H1 (cell line): ENCODE results near the gene HOXB6. TPM values are rescaled to one million over a fixed set of nuclear protein-coding genes. Genes with fewer than 3 reads are reported as not detected.

Experiments used
- CTCF ChIA-PET: fragments of 300-600 bp; sonication (Branson Sonifier 250); formaldehyde crosslinking; loops from one replicate; lab custom pipeline; 2021; ENCODE audit not compliant: partially characterized antibody; lab: Charles Lee
- POLR2A ChIA-PET: fragments of 300-600 bp; sonication (Branson Sonifier 250); formaldehyde crosslinking; loops from one replicate; lab custom pipeline; 2021; ENCODE audit warnings: inconsistent platforms; ENCODE audit not compliant: partially characterized antibody; lab: Charles Lee
- DNase-seq, 2 experiments: peaks; one replicate each; pipeline versions ENCODE4 v3.0.0 to v3.0.0-alpha.2; 2010 to 2022; ENCODE audit warnings: low spot score in 2 of 2, low read depth in 1 of 2, mixed read lengths in 1 of 2
- FAIRE-seq: peaks from 2 replicates; lab custom pipeline; 2011; peaks lifted over from hg19 to GRCh38; lab: Jason Lieb, UNC
- H2AFZ ChIP-seq: 2 replicates; pipeline ENCODE4 v1.8.1; 2012; ENCODE audit warnings: low read length, inconsistent platforms
- H2AK5ac ChIP-seq: 2 replicates; pipeline ENCODE4 v1.6.1; 2013; ENCODE audit warnings: low read depth, low read length
- H2BK120ac ChIP-seq: replicated peaks from 2 replicates; pipeline ENCODE3; 2013; ENCODE audit warnings: low read depth, low read length, inconsistent platforms
- H2BK12ac ChIP-seq: 2 replicates; pipeline ENCODE4 v1.6.1; 2013; ENCODE audit warnings: low read depth, low read length
- H2BK15ac ChIP-seq: 2 replicates; pipeline ENCODE4 v1.6.1; 2013; ENCODE audit warnings: low read length
- H2BK20ac ChIP-seq: 2 replicates; pipeline ENCODE4 v1.6.1; 2013; ENCODE audit warnings: low read length
- H2BK5ac ChIP-seq: 2 replicates; pipeline ENCODE4 v1.6.1; 2013; ENCODE audit warnings: low read depth, low read length
- H3K14ac ChIP-seq: 2 replicates; pipeline ENCODE4 v1.6.1; 2013; ENCODE audit warnings: inconsistent platforms; ENCODE audit not compliant: insufficient read length
- H3K18ac ChIP-seq: 2 replicates; pipeline ENCODE4 v1.6.1; 2013; ENCODE audit warnings: low read length; ENCODE audit errors: extremely low read depth
- H3K23ac ChIP-seq: 2 replicates; pipeline ENCODE4 v1.6.1; 2013; ENCODE audit warnings: inconsistent platforms; ENCODE audit not compliant: insufficient read length
- H3K23me2 ChIP-seq: 2 replicates; pipeline ENCODE4 v1.6.1; 2013; ENCODE audit warnings: low read depth, low read length
- H3K27ac ChIP-seq: 2 replicates; pipeline ENCODE4 v1.6.1; 2011; ENCODE audit warnings: low read depth, low read length, inconsistent platforms
- H3K27me3 ChIP-seq, 4 experiments: replicated peaks in 1 of 4; 1 replicate in 1 of 4; 2 replicates in 3 of 4; pipeline versions ENCODE4 v1.6.1 to v1.8.1; 2011 to 2013; ENCODE audit warnings: low read length in 3 of 4, mild to moderate bottlenecking in 3 of 4, inconsistent platforms in 2 of 4, mixed read lengths in 2 of 4, moderate library complexity in 1 of 4; ENCODE audit not compliant: control insufficient read depth in 3 of 4, insufficient read depth in 3 of 4; ENCODE audit errors: extremely low read depth in 1 of 4
- H3K36me3 ChIP-seq, 4 experiments: 2 replicates each; pipeline versions ENCODE4 v1.6.1 to v1.8.1; 2011 to 2013; ENCODE audit warnings: mild to moderate bottlenecking in 4 of 4, low read length in 3 of 4, moderate library complexity in 2 of 4, control low read depth in 1 of 4, inconsistent platforms in 1 of 4; ENCODE audit not compliant: insufficient read depth in 4 of 4, control insufficient read depth in 2 of 4
- H3K4ac ChIP-seq: replicated peaks from 2 replicates; pipeline ENCODE3; 2013; ENCODE audit warnings: low read length, low read depth, mixed read lengths, inconsistent platforms; ENCODE audit not compliant: insufficient read length
- H3K4me1 ChIP-seq, 4 experiments: replicated peaks in 1 of 4; 1 replicate in 1 of 4; 2 replicates in 3 of 4; pipeline versions ENCODE4 v1.6.1 to v1.8.1; 2011 to 2013; ENCODE audit warnings: low read length in 3 of 4, inconsistent platforms in 2 of 4, mixed read lengths in 1 of 4; ENCODE audit not compliant: insufficient read depth in 4 of 4, control insufficient read depth in 3 of 4
- H3K4me2 ChIP-seq, 2 experiments: 2 replicates each; pipeline versions ENCODE4 v1.6.1 to v1.8.1; 2011 to 2013; ENCODE audit warnings: low read depth in 2 of 2, low read length in 2 of 2, control low read depth in 1 of 2, inconsistent platforms in 1 of 2, mild to moderate bottlenecking in 1 of 2; ENCODE audit not compliant: insufficient read depth in 1 of 2
- H3K4me3 ChIP-seq, 4 experiments: fragments of 200-600, 300-600 bp in 1 of 4; sonication (generic), shearing (Covaris generic), sonication (Bioruptor Twin) in 1 of 4; 2 replicates each; pipeline versions ENCODE4 v1.5.1 to v1.8.1; 2011 to 2016; ENCODE audit warnings: low read length in 4 of 4, low read depth in 3 of 4, control low read depth in 2 of 4, inconsistent platforms in 2 of 4, mild to moderate bottlenecking in 2 of 4, mixed read lengths in 1 of 4, moderate library complexity in 1 of 4; ENCODE audit not compliant: insufficient read depth in 2 of 4; ENCODE audit errors: extremely low read depth in 1 of 4
- H3K56ac ChIP-seq: replicated peaks from 2 replicates; pipeline ENCODE3; 2013; ENCODE audit warnings: low read depth, mild to moderate bottlenecking, mixed read lengths, low read length, inconsistent platforms; ENCODE audit not compliant: insufficient read length
- H3K79me1 ChIP-seq: 2 replicates; pipeline ENCODE4 v1.6.1; 2013; ENCODE audit warnings: low read depth, low read length, control low read depth
- H3K79me2 ChIP-seq, 2 experiments: 2 replicates each; pipeline versions ENCODE4 v1.6.1 to v1.8.1; 2012 to 2013; ENCODE audit warnings: low read length in 2 of 2, mild to moderate bottlenecking in 2 of 2, inconsistent platforms in 1 of 2; ENCODE audit not compliant: insufficient read depth in 2 of 2, control insufficient read depth in 1 of 2
- H3K9ac ChIP-seq, 4 experiments: replicated peaks in 1 of 4; 1 replicate in 1 of 4; 2 replicates in 3 of 4; pipeline versions ENCODE4 v1.6.1 to v1.8.1; 2011 to 2013; ENCODE audit warnings: low read depth in 3 of 4, low read length in 3 of 4, control low read depth in 2 of 4, mild to moderate bottlenecking in 2 of 4, moderate library complexity in 2 of 4, inconsistent platforms in 1 of 4; ENCODE audit errors: extremely low read depth in 1 of 4
- H3K9me3 ChIP-seq, 2 experiments: 2 replicates each; pipeline versions ENCODE4 v1.6.1 to v1.8.1; 2012 to 2013; ENCODE audit warnings: mild to moderate bottlenecking in 2 of 2, moderate library complexity in 2 of 2, control low read depth in 1 of 2, inconsistent platforms in 1 of 2, low read depth in 1 of 2, low read length in 1 of 2, mixed read lengths in 1 of 2; ENCODE audit not compliant: insufficient read depth in 2 of 2
- H4K20me1 ChIP-seq, 2 experiments: replicated peaks in 1 of 2; 2 replicates each; pipeline versions ENCODE3 to v1.8.1; 2011 to 2013; ENCODE audit warnings: inconsistent platforms in 2 of 2, low read length in 2 of 2, mild to moderate bottlenecking in 1 of 2; ENCODE audit not compliant: insufficient read depth in 2 of 2, control insufficient read depth in 1 of 2
- H4K5ac ChIP-seq: 2 replicates; pipeline ENCODE4 v1.6.1; 2013; ENCODE audit warnings: low read length, low read depth, mixed read lengths, inconsistent platforms; ENCODE audit not compliant: insufficient read length
- H4K8ac ChIP-seq: 2 replicates; pipeline ENCODE4 v1.8.0; 2013; ENCODE audit warnings: mild to moderate bottlenecking, moderate library complexity, low read length, inconsistent platforms; ENCODE audit not compliant: insufficient read depth; ENCODE audit errors: extremely low read depth
- H4K91ac ChIP-seq: replicated peaks from 2 replicates; pipeline ENCODE3; 2013; ENCODE audit warnings: low read length, mixed read lengths, inconsistent platforms; ENCODE audit not compliant: insufficient read length
- EZH2 ChIP-seq: fragments of 200-600 bp; sonication (generic); IDR thresholded peaks from 2 replicates; pipeline ENCODE4 v1.7.1; 2012; ENCODE audit warnings: low read depth, mild to moderate bottlenecking, moderate library complexity, low read length, inconsistent platforms; ENCODE audit not compliant: severe bottlenecking
- RBBP5 ChIP-seq: IDR thresholded peaks from 2 replicates; pipeline ENCODE4 v1.7.1; 2012; ENCODE audit warnings: low read depth, mild to moderate bottlenecking, inconsistent platforms, low read length, moderate library complexity, borderline replicate concordance
- WGBS, 2 experiments: shearing (Covaris generic) in 1 of 2; methylation state at CpG; one replicate each; pipeline versions ENCODE4 v1.1.6 to v1.1.7; 2013 to 2015; ENCODE audit warnings: low lambda C conversion rate in 2 of 2, mixed read lengths in 2 of 2, inconsistent platforms in 1 of 2, low coverage in 1 of 2, missing lambda C conversion rate in 1 of 2; ENCODE audit not compliant: insufficient replicate concordance in 2 of 2, insufficient coverage in 1 of 2, insufficient read length in 1 of 2; ENCODE audit errors: extremely low coverage in 1 of 2, missing lambda C conversion rate in 1 of 2; 5-methylcytosine and 5-hydroxymethylcytosine counted together
- polyA plus RNA-seq, 7 experiments: library from polyadenylated mRNA; depleted of rRNA in 3 of 7; stranded (reverse) in 5 of 7; unstranded in 2 of 7; fragments of >200 nt in 5 of 7; fragments of 200-250 nt in 2 of 7; gene quantifications; 1 replicate in 5 of 7; 2 replicates in 1 of 7; 4 replicates in 1 of 7; pipeline versions ENCODE4 v1.2.1 to v1.2.3, GENCODE V29; 2011 to 2013; ENCODE audit warnings: missing spikeins in 2 of 7, mixed read lengths in 2 of 7
- total RNA-seq: library from RNA; stranded (reverse); fragmentation: NEBNext Ultra II Directional; extraction: Animal tissue kit (Norgen Biotek cat#: 25700); gene quantifications from 2 replicates; pipeline ENCODE4 v1.2.1, GENCODE V29; 2021

HOXB6 gene
- total and polyA plus RNA-seq, 2 of the 8 experiments (the other 6 are each of a cell fraction or from before 2014, with no cell fraction given) = not detected

DNA sequence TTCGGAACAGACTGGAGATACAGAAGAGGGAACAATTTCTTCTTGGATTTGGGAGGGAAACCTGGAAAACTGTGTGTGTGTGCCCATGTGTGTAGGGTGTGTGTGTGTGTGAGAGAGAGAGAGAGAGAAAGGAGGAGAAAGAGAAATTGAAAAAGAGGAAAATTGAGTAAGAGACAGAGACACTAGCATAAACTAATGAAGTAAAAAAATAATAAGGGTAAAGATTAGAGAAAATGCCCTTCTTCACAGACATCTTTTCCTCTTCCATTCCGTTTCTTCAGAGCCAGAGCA, 46.0 kb downstream of the HOXB6 start:
- Histone ChIP-seq H3K79me2 (no peaks in the 10 kb centered on the region), H4K8ac (no peak overlapping the region), H3K9ac (no peak overlapping the region), H2BK120ac (no peak overlapping the region), H3K4me1 (peaks cover 0 to 9% (median 4%) of the 10 kb centered on the region in 4 experiments; a peak in 4 of 7 replicates), H2BK20ac (no peak overlapping the region), H3K9me3 (no peaks in the 10 kb centered on the region), H4K91ac (no peak overlapping the region), H4K20me1 (peaks cover 17 to 34% of the 10 kb centered on the region in 2 experiments), H3K56ac (no peak overlapping the region), H2BK15ac (no peak overlapping the region), H3K18ac (no peak overlapping the region), H3K27ac (no peak overlapping the region), H3K27me3 (peaks cover 99 to 100% (median 100%) of the 10 kb centered on the region in 4 experiments), H3K4me2 (no peak overlapping the region), H3K79me1 (no peaks in the 10 kb centered on the region), H3K4ac (no peak overlapping the region), H4K5ac (no peak overlapping the region), H3K23ac (no peak overlapping the region), H2AFZ (no peak overlapping the region), H3K23me2 (no peaks in the 10 kb centered on the region), H2BK5ac (no peak overlapping the region), H3K36me3 (peaks cover 0 to 5% (median 0%) of the 10 kb centered on the region in 4 experiments; a peak in 1 of 8 replicates), H2BK12ac (no peak overlapping the region), H3K4me3 (no peak overlapping the region), H3K14ac (no peak overlapping the region), H2AK5ac (no peak overlapping the region)
- no peak for FAIRE-seq
- TF ChIP-seq RBBP5 (no peak), EZH2 (peak; percentile 24)
- DNase-seq = no peak
- WGBS, 2 experiments = 34% methylated on average over 2 of the region's 2 CpGs; no CpG with 5 or more reads in 1 of the 2 experiments
- POLR2A ChIA-PET = no interaction called here
- CTCF ChIA-PET = interaction anchor here (1.2 to 1.5 kb wide), 2 partner anchors 12 to 67 kb away, joined by 3 read pairs; partner anchors contain the start of gene HOXB9
